Neural progenitor cell (in vitro differentiated cells): ENCODE measurements around the gene FSTL4.

Experiments used
- EZH2 ChIP-seq: fragments of 200-600 bp; sonication (generic); IDR thresholded peaks from 2 replicates; pipeline ENCODE4 v1.6.1; 2017; ENCODE audit warnings: antibody characterized with exemption, mild to moderate bottlenecking, moderate library complexity
- EZH2phosphoT487 ChIP-seq: fragments of 200-600 bp; sonication (generic); IDR thresholded peaks from 2 replicates; pipeline ENCODE4 v1.6.1; 2017; ENCODE audit warnings: antibody characterized with exemption
- TF ChIP-seq, protein P1 (sequence below): fragments of 200-600 bp; sonication (generic); IDR thresholded peaks from 2 replicates; pipeline ENCODE4 v1.5.1; 2017; ENCODE audit warnings: antibody characterized with exemption, mild to moderate bottlenecking

GRCh38 chr5:133657036-133657435, 44.7 kb upstream of the FSTL4 start:
- TF ChIP-seq, protein P1, sequence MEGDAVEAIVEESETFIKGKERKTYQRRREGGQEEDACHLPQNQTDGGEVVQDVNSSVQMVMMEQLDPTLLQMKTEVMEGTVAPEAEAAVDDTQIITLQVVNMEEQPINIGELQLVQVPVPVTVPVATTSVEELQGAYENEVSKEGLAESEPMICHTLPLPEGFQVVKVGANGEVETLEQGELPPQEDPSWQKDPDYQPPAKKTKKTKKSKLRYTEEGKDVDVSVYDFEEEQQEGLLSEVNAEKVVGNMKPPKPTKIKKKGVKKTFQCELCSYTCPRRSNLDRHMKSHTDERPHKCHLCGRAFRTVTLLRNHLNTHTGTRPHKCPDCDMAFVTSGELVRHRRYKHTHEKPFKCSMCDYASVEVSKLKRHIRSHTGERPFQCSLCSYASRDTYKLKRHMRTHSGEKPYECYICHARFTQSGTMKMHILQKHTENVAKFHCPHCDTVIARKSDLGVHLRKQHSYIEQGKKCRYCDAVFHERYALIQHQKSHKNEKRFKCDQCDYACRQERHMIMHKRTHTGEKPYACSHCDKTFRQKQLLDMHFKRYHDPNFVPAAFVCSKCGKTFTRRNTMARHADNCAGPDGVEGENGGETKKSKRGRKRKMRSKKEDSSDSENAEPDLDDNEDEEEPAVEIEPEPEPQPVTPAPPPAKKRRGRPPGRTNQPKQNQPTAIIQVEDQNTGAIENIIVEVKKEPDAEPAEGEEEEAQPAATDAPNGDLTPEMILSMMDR, result no peak
- TF ChIP-seq EZH2 (no peak), EZH2phosphoT487 (no peak)
